RCC 7860 (cell line): Measurements from ENCODE around the gene SSBP2.

ENCODE experiments used
- DNase-seq: peaks from one replicate; pipeline ENCODE4 v3.0.0-alpha.2; 2015; ENCODE audit warnings: low spot score
- FAIRE-seq: peaks from 2 replicates; lab custom pipeline; 2012; peaks lifted over from hg19 to GRCh38; lab: Jason Lieb, UNC

SSBP2 gene

DNA sequence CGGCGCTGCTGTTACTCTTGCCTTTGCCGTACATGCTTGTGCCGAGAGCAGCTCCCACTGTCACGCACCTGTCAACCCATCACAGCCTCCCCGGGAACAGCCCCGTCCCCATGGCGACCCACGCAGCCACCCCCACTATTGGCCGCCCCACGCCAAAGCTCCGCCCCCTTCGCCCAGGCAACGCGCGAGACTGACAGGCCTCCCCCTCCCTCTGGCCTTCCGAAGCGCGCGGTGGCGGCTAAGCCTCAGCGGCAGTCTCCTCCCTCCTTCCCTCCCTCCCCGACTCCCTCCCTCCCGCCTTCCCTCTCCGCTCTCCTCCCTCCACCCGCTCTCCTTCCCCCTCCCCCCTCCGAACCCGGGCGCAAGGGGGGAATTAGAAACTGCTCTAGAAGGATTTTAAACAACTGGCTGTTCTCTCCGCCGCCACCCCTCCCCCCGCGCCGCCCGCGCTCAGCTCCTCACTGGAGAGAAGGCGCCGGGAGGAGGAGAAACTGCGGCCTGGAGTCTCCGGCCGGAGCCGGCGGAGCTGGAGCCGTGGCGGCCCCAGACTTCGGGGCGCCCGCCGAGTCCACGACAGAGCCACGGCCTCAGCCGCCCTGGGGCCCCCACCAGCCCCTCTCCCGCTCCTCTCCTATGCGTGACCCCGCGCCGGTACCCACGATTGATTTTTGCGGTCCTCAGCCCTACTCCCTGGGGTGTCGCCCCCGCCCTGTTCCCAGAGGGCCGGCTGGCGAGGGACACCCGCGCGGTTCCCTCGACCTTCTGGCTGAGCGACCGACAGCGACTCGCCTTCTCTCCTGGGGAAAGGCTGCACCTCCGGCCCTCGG is at the start of gene SSBP2:
TSS of gene SSBP2 (minus strand) at position 89 of the 827 bp plus-strand sequence. CDS start at position 34, 55 bp downstream.
- FAIRE-seq (no peak), DNase-seq (peak; percentile 82)

DNA sequence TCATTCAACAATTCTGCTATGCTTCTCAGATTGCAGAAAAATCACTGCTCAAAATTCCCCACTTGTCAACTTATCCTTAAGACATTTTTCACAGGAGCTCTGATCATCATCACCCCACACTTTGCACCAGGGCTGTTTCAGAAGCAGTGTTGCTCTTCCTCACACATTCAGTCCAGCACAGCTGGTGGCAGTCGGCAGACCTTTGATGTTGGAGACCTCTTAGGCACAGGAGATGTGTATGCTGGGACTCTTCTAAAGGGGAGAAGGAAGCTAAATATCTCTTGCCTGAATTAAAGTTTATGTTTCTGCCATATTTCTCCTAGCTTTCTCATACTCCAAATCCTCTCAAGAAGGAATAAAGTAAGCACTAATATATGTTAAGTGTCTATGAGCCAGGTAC is 44.8 kb upstream of the SSBP2 start:
- FAIRE-seq: no peak
- DNase-seq: no peak

DNA sequence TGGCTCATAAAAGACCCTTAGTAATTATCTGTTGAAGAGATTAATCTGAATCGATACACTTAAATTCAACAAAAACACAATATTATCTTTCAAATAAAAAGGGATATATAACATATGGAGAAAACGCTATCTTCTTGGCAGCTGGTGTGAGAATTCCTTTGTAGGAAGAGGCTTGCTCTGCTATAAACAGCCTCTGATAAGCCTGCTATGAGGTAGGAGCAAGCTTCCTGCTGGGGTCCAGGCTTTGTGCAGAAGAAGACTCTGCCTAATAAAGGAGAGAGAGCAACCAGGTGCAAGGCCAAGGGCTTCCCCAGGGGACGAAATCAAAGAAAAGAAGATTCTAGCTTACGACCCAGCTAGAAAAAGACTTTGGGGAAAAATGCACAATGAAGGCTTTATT is 43.3 kb upstream of the SSBP2 start:
- DNase-seq (no peak), FAIRE-seq (no peak)

DNA sequence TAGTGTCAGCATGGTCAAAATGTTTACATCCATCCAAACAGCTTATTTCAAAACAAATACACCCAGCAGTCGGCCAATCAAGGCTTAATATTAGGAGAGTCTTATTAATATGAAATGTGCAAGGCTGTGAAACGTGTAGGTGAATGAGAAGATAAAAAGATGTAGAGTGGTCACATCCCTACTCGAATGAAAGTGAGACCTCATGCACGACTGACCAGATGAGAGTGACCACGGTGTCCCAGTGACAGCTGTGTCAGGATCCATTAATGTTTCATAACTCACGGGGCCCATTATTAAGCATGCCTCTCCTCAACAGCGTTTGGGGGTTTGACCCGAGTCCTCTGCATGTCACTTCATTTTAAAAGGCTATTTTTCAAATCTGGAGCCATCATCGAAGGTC is 39.4 kb upstream of the SSBP2 start:
- FAIRE-seq (no peak), DNase-seq (no peak)

DNA sequence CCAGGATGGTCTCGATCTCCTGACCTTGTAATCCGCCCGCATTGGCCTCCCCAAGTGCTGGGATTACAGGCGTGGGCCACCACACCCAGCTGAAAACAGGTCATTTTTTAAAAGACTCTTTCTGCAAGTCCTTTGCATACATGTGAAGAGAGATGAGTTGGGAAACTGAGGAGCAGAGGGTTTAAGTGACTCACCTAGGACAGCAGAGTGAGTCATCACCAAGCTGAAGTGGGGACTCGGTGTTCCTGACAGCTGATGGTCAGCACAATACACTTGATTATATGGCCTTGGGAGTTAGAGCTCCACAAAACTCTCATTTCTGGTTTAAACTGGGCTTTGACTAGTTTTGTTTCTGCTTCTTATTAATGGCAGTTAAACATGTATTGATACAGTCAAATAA is 38.1 kb upstream of the SSBP2 start:
- DNase-seq (peak; percentile 11), FAIRE-seq (no peak)

DNA sequence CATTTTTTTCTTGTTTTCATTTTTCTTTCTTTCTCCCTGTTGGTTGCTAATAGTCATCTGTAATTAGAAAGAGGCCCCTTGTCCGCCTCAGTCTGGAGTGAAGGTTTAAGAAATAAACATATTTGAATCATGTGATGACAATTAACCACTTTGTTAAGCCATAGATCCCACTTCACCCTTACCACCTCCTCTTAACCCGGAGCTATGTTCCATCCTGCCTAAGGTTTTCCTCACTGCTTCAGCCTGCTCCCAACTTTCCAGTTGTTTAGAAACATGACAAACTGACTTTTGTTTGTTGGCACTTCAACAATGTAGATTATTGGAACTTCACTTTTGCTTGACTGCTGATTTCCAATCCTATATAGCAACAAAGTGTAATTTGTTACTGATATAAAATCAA is 37.4 kb upstream of the SSBP2 start:
- FAIRE-seq (no peak), DNase-seq (no peak)

DNA sequence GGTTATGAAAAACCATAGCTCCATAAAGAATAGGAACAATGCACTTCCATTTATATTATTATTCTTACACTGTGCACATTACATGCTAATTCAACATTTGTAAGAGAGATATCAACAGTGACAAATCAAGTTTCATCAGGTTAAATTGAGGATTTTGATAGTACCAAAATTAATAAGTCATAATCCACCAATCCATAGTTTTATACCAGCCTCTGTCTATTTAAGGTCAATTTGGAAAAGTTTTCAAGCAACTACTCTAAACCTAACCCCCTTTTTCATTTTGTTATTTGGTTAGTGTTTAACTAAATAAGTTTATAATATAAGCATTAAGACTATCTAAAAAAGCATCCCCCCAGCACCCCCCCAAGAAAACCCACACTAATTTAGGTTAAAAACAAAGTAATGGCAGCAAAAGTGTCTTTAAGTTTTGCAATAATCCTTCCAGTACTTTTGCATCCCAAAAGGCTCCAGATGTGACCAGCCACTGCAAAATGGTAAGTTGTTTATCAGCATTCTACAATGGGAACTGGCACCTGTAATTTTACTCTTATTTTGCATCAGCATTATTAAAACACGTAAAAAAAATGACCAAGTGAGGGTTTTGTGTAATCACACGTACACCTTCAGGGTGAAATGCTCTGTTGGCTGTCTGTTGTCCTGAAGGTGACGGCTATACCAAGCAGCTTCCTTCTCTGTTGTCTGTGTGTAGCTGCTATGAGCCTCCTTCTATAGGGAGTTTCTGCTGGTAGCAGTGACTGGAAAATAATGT is 36.8 kb upstream of the SSBP2 start:
- no peak for DNase-seq
- FAIRE-seq: no peak

DNA sequence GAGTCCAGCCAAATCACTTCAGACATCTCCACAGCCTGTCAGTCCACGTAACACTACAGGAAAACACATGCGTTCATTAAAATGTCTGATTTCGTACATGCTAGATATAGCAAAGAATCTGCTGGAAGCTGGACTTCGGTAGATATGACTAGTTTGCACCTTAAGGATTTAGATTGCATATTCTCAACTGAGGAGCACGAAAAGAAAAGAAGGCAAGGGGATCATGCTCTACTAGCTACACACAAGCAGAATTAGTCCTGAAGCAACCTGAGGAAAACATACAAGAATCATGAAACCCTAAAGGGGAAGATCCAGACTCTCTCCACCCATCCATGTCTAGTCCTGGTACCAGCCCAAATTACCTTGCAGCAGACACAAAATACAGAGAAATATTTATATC is 36.1 kb upstream of the SSBP2 start:
- no peak for FAIRE-seq
- no peak for DNase-seq

DNA sequence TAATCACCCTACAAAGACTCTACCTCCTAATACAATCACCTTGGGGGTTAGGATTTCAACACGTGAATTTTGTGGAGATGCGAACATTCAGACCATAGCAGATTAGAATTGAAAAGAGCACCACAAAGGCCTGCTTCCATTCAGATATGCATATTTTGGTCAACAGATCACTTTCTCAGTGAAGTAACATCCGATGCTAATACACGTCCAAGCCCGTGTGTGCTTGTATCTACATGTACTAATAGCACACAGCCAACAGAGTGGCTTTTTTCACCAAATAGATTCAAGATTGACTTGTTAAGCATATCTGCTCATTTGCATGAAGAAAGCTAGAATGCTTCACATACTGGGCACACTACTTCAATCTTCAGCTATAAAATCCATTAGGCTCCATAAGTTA is 35.6 kb upstream of the SSBP2 start:
- FAIRE-seq: no peak

DNA sequence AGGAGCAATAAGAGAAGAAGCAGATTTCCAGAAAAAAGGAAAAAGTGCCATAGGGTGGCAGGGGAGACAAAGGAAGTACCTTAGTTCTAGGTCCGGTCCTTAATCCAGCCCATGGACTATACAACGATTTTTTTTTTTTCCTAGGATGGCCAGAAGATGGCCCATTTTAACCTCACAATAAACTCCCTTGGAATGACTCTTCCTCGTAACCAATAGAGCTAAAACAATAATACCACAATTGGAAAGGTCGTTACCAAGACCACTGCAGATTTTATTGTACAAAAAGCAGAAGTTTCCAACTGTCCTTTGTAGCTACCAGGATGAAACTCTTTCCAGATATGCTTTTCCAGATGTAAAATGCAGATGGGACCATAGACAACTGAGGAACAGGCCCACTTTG is 34.4 kb upstream of the SSBP2 start:
- DNase-seq: no peak
- FAIRE-seq: no peak

More for the DNA sequence above, 35.6 kb upstream of the SSBP2 start:
- DNase-seq: no peak

DNA sequence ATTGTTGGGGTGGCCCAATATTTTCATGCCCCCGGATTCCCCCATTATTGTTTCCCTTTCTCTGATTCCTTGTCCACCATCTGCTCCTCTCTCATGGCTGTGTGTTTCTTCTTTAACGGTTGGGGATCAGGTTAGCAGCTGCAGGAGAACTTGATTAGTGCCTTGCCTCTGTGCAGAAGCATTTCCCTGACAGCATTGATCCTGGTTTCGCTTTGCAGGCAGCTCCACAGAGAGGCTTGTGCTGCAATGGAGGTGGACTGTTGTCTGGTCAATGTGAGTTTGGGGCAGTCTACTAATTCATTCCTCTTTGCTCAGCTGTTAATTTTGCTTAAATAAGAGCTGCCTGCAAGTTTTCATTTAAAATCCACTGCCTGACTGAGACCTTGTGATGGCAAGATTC is 32.5 kb upstream of the SSBP2 start:
- DNase-seq (no peak), FAIRE-seq (no peak)

DNA sequence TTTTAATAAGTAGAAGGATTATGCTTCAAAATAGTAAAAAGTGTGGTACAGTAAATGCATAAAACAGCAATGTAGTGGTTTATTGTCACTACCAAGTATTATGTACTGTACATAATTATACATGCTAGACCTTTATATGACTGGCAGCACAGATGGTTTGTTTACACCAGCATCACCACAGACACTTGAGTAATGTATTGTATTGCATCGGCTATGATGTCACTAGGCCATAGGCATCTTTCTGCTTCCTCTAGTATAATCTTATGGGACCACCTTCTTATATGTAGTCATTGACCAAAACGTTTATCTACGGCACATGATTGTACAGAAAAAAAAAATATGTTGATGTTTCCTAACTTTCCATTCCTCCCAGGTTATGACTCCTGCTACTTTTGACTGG is 31.9 kb upstream of the SSBP2 start:
- FAIRE-seq (no peak), DNase-seq (no peak)

DNA sequence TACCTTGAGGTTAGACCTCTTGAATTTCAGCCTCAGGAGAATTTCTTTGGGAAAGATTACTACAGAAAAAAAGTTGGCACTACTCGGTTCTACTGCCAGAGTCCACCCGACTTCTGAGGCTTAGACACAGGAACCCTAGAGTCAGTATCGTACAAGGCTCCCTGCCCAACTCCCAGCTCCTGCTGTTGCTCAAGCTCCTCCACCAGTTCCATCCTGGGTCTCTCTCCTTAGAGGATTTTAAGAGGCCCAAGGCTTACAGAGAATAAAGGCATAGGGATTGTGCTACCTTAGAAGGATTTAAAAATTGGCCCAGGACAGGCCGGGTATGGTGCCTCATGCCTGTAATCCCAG is 29.0 kb upstream of the SSBP2 start:
- FAIRE-seq (no peak), DNase-seq (no peak)

DNA sequence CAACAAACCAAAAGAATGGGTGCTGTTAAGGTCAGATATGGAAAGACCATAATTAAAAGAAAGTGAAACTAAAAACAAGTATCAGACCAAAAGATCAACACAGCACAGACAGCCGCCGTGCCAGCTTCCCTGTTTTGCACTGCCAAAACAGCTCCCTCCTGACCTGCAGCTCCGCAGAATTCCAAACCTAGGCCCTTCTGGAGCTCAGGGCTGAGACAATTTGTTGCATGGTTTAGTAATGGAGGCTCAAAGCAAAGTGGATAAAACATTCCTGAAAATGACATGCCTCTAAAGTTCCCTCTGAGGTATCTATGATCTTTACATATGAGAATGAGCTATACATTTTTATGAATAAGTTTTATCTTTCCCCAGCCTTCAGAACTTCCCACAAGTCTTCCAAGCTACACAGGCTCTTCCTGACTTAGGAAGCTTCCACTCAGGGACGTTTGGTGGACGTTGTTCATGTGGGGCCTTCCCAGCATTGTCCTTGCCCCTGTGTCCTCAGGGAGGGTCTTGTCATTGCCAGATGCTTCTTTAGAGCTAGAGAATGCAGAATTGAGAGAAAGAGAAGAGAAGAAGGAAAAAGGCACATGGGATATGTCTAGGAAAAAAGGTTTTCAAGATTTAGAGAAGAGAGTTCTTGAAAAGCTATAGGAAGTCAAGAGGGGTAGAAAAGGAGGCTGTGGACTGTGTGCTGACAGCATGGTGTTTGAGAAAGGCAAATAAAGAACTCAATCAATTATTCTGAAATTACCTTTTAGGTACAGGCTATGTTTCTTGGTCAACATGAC is 28.4 kb upstream of the SSBP2 start:
- FAIRE-seq: no peak

DNA sequence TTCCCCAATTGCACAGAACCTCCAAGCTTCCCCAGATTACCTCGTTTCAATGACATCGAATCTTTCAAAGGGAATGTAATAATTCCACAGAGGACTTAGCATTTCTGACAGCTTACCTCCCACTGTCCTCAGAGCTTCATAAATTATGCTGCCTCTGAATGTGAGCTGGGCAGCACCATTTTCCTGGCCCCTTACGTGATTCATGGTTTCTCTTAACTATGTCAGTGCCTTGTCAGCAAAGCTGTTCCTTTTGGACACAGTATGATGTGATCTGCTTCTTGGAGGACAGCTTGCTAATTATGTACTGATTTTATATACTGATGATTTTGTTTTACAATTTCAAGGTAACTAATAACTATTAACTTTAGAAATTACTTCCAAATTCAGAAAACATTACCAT is 27.7 kb upstream of the SSBP2 start:
- no peak for FAIRE-seq
- no peak for DNase-seq

More for the DNA sequence above, 28.4 kb upstream of the SSBP2 start:
- DNase-seq: no peak

DNA sequence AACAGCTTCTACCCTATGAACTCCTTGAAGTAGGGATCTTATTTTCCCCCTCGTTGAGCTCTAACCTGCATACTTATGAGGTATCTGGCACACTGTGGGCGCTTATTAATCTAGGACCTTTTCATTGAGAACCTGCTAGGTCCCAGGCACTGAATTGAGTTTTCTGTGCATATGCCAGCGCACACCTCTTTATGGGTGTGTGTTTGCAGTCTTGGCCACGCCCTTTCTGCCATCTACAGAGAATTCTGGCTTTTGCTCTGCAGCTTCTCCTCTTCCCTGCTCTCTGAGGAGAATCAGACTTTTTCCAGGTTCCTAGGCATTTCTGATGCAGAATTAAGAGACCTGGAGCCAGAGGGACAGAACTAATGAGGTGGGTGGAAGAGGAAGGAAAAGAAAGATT is 25.4 kb upstream of the SSBP2 start:
- no peak for FAIRE-seq
- no peak for DNase-seq

DNA sequence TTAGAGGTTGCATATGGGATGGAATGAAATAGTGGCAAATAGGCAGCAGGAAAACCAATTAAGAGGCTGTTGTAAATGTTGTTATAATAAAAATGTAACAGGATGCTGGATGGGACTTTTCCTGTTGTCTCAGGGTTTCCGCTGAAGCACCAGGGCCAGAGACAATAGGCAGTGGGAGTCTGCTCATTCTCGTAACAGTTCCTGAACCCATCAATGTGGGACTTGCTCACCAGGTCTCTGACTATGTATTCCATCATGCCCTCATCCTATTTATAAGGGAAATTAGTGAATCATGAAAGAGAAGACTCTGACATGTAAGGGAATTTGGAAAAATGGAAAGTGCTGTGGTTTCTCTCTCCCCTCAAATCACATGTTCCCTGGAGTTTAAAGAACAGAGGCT is 23.5 kb upstream of the SSBP2 start:
- no peak for FAIRE-seq

DNA sequence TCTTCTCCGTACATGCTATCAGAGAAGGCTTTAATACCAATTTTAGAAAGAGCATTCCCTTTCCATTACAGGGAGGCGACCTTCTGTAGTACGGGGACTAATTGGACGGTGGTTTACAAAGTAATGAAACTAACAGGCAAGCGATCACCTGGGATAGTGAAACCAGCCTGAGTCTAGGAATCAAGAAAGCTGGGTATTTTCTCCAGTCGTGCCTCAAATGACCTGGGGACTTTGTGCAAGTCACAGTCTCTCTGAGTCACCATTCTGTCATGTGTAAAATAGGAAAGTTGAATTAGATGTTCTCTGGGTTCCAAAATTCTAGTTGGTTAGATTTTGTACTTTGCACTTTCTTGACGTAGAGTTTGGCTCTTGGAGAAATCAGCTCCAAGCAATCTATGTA is 22.7 kb upstream of the SSBP2 start:
- peak; percentile 11 for DNase-seq
- no peak for FAIRE-seq

More for the DNA sequence above, 23.5 kb upstream of the SSBP2 start:
- no peak for DNase-seq

DNA sequence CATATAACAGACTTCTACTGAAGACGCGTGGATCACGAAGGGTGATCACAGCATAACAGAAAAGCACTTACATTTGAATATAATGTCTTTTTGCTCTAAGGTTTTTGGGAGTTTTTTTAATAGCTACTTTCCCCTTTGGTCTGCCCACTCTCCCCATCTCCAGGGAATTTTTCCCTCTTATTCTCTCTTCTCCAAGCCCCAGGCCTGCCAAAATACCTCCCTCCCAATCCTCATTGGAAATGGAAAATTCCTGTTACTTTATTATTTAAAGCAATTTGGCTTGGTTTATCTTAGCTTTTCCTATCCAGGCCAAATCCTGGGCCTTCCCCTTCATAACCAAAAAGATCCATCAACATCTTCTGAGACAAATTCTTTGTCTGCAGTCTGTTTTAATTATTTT is 22.3 kb upstream of the SSBP2 start:
- FAIRE-seq (no peak), DNase-seq (no peak)

DNA sequence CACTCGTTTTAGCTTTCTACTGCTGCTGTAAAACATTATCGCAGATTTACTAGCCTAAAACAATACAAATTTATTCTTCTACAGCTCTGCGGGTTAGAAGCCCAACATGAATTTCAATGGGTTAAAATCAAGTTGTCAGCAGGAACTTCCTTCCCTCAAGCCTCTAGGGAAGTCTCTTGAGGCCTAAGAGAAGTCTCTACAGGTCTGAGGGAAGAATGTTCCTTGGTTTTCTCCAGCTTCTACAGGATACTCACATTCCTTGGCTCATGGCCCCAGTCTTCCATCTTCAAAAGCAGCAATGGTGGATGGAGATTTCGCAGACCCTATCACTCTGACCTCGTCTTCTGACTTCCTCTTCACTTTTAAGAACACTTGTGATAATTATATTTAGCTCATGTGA is 21.6 kb upstream of the SSBP2 start:
- DNase-seq (no peak), FAIRE-seq (no peak)

DNA sequence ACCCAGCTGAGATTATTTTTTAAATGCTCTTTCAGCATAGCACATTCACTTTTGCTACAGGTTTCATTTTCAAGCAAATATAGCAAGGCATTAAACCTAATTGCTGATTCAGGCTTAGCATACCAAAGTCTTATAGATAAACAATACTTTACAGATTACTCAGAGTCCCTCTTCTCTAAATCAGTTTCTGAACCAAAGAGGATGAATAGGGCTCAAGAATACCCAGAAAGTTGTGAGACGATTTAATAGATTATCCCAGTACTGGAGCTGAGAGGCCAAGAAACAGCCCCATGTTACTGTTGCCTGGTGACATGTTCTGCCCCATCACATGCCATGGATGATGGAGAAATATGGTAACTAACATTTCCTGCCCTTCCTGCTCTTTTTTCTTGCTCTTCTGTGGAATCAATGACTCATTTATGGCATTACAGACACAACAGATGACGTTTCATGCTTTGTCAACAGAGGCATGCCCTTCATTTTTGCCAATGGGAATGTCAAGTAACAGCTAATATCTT is 18.1 kb upstream of the SSBP2 start:
- FAIRE-seq (no peak), DNase-seq (peak; percentile 54)
